Activated T-cell treated with anti-CD3 and anti-CD28 coated beads, Interleukin-2, amount 50 U/mL, for 4 hours (primary cell): ENCODE data around the gene FCHSD2. TPM values are rescaled to one million over a fixed set of nuclear protein-coding genes. Genes with fewer than 3 reads are reported as not detected.
"Not testable (repeated sequence)": the region's sequence is repeated elsewhere in the genome, so short reads cannot be mapped to it uniquely, and the experiment has no call there.

Experiments
- ATAC-seq, 2 donors: fragments of 200-7000 bp; cut with Tn5 transposase; one replicate each; pipeline ENCODE4 v1.10.0; 2021
- DNase-seq: peaks from one replicate; pipeline ENCODE4 v3.0.0-alpha.2; 2020
- H3K27me3 Mint-ChIP-seq: one replicate; pipeline ENCODE4 v1.8.0; 2021; ENCODE audit warnings: low read depth, mixed read lengths
- H3K36me3 Mint-ChIP-seq: one replicate; pipeline ENCODE4 v1.8.0; 2022; ENCODE audit warnings: mixed read lengths; ENCODE audit not compliant: insufficient read depth
- H3K4me1 Mint-ChIP-seq: one replicate; pipeline ENCODE4 v1.8.0; 2021; ENCODE audit warnings: low read depth, mixed read lengths
- H3K4me3 Mint-ChIP-seq: one replicate; pipeline ENCODE4 v1.8.0; 2021; ENCODE audit warnings: mild to moderate bottlenecking, moderate library complexity, mixed read lengths
- H3K9me3 Mint-ChIP-seq: one replicate; pipeline ENCODE4 v1.8.0; 2021; ENCODE audit warnings: mixed read lengths
- total RNA-seq, 3 donors: library from RNA; stranded (reverse); gene quantifications; one replicate each; pipeline ENCODE4 v1.2.1, GENCODE V29; 2021

Gene FCHSD2
- total RNA-seq, 3 donors from 2014 or later = 16.3 to 25.0 (median 20.3) TPM

DNA sequence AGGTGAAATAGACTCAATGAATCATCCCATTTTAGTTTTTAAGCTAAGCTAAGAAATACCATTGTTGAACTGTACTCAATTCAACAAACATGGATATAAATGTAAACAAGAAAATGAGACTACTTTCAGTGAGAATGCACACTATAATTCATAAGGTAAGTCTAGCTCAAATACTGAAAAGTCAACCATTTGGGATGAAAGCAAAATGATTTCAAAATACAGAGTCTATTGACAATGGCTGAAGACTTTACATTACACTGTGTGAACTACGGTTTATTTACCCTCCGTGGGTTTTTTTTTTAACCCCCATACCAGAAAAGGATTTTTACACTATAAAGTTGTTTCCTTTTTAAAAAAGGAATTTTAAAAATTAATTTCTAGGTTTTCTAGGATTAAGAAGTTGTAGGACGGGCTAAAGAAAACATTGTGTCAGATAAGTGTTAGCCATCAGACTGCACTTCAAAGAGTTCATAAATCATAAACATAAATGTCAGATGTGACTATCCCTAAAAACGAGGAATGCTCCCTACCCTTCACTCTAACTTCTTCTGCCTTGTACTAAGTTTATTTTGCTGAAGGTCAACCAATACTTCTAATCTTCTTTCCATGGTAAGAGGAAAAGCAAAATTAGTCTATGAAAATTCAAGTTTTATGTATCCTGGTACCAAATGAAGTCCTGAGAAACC lies 83.0 kb downstream of the FCHSD2 start:
- Mint-ChIP-seq H3K9me3 (no peaks in the 10 kb centered on the region), H3K4me3 (no peak overlapping the region), H3K27me3 (no peaks in the 10 kb centered on the region), H3K36me3 (peaks cover 16% of the 10 kb centered on the region), H3K4me1 (peaks cover 40% of the 10 kb centered on the region)
- DNase-seq (no peak), ATAC-seq (no peak)

DNA sequence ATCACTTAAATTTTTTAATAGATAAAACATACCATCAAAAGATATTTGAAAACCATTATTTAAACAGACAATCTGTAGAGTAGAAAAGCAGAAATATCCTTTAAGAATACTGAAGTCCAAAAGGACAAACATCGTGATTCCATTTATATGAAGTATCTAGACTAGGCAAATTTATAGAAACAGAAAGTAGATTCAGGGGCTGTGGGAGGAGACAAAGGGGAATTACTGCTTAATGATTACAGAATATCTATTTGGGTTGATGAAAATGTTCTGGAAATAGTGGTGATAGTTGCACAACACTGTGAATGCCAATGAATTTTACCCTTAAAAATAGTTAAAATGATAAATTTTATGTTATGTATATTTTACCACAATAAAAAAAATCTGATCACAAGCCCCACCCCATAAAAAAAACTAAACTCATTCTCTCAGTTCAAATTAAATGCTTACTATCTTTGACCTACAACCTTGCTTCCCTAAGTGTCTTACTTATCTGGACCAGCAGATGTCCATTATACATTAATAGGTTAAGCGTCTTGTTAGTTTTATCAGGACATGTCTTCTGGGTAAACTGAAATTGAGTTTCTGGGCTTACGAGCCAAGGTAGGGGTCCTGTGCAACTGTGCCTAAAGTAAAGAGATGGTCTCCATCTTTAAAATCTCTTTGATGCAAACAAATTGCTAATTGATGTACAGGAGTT lies 86.3 kb downstream of the FCHSD2 start:
- Mint-ChIP-seq H3K36me3 (peaks cover 7% of the 10 kb centered on the region), H3K4me1 (peaks cover 25% of the 10 kb centered on the region), H3K27me3 (no peaks in the 10 kb centered on the region), H3K9me3 (no peaks in the 10 kb centered on the region), H3K4me3 (no peak overlapping the region)
- DNase-seq = no peak
- no peak for ATAC-seq

DNA sequence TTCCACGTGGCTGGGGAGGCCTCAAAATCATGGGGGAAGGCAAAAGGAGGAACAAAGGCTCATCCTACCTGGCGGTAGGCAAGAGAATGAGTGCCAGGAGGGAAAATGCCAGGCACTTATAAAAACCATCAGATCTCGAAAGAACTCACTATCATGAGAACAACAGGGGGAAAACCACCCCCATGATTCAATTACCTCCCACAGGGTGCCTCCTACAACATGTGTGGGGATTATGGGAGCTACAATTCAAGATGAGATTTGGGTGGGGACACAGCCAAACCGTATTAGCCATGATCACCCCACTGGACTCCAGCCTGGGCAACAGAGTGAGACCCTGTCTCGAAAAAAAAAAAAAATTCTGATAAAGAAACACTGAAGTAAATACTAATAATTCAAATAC lies 87.1 kb downstream of the FCHSD2 start:
- ATAC-seq = no peak
- Mint-ChIP-seq H3K4me1 (peaks cover 24% of the 10 kb centered on the region), H3K4me3 (no peak overlapping the region), H3K36me3 (peaks cover 3% of the 10 kb centered on the region), H3K27me3 (no peaks in the 10 kb centered on the region), H3K9me3 (no peaks in the 10 kb centered on the region)
- no peak for DNase-seq

DNA sequence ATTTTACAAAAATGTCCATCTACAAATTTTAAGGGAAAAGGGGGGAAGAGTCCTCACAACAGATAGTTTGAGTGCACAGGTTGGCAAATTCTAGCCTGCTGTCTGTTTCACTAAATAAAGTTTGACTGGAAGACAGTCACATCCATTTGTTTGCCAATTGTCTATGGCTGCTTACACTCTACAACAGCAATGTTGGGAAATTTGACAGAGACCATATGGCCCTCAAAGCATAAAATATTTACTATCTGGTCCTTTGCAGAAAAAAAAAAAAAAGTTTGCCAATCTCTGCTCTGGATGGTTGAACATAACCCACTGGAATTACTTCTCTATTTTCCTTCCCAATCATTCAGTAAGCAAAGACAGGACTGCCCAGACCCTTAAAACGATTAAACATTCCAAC lies 88.2 kb downstream of the FCHSD2 start:
- DNase-seq = no peak
- no peak for ATAC-seq
- Mint-ChIP-seq H3K4me1 (peaks cover 25% of the 10 kb centered on the region), H3K27me3 (no peaks in the 10 kb centered on the region), H3K36me3 (peaks cover 3% of the 10 kb centered on the region), H3K9me3 (no peaks in the 10 kb centered on the region), H3K4me3 (no peak overlapping the region)

DNA sequence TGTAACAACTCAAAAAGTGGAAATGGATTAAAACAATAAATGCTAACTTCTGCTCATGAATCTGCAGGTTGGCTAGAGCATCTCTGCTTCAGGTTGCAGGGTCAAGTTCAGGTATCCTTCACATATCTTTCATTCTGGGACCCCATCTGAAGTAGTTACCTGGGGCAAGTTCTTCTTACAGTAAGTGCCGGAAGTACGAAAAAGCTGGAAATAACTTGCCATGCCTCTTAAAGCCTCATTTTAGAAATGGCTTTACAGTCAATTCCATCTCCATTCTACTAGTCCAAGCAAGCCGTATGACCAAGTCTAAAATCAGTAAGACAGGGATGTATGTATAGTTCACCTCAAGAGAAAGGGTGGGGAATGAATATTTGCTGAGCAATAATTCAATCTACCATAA lies 93.7 kb downstream of the FCHSD2 start:
- Mint-ChIP-seq H3K4me3 (peak overlapping the region; percentile 31), H3K27me3 (no peaks in the 10 kb centered on the region), H3K36me3 (no peaks in the 10 kb centered on the region), H3K4me1 (peaks cover 28% of the 10 kb centered on the region), H3K9me3 (no peaks in the 10 kb centered on the region)
- DNase-seq (no peak), ATAC-seq (no peak)

DNA sequence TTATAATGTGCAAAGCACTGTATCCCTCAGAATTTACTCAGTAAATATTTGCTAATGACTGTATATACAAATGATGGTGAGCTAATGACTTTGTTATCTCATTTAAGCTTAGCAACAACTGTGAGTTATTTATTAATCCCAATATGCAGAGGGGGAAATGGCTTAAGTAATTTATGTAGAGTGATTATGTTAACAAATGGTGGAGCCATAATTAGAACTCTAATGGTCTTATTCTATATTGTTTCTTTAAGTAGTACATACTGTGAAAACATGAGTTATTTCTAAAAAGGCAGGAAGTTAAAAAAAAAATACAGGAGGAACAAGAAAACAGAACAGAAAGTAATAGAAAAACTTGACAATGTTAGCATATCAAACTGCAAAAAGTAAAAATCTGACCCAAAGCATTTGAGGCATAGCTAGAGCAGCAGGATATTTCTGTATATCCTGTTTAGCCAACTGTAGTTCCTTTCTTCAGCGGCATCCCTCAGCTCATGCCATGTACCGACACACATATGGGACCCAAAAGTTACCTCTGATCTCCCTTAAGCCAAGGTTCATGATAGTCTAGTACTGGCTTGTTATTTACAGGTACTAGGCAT lies 94.2 kb downstream of the FCHSD2 start:
- Mint-ChIP-seq H3K27me3 (no peaks in the 10 kb centered on the region), H3K4me1 (peaks cover 28% of the 10 kb centered on the region), H3K9me3 (no peaks in the 10 kb centered on the region), H3K4me3 (peak overlapping the region; percentile 31), H3K36me3 (no peaks in the 10 kb centered on the region)
- ATAC-seq (no peak), DNase-seq (no peak)

DNA sequence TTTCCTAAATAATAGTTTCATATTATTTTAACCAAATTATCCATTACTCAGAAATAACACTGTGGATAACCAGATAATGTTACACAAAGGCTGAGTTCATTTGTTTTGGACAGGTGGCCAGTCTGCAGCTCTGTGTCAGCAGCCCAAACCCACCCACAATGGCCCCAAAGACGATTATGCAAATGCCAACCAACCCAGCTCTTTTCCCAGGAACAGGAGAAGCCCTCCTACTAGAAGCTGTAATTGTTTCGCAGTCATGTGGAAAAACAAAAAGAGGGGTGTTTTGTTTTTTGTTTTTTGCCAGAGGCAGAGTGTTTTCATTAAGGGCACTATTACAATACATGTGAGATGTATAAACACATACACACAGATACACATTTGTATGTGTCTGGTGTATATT lies 102.1 kb downstream of the FCHSD2 start:
- ATAC-seq (no peak), DNase-seq (no peak)
- peaks cover 10% of the 10 kb centered on the region for H3K36me3 Mint-ChIP-seq
- peaks cover 21% of the 10 kb centered on the region for H3K4me1 Mint-ChIP-seq
- H3K4me3 Mint-ChIP-seq = no peak overlapping the region
- H3K27me3 Mint-ChIP-seq = no peaks in the 10 kb centered on the region
- no peaks in the 10 kb centered on the region for H3K9me3 Mint-ChIP-seq

DNA sequence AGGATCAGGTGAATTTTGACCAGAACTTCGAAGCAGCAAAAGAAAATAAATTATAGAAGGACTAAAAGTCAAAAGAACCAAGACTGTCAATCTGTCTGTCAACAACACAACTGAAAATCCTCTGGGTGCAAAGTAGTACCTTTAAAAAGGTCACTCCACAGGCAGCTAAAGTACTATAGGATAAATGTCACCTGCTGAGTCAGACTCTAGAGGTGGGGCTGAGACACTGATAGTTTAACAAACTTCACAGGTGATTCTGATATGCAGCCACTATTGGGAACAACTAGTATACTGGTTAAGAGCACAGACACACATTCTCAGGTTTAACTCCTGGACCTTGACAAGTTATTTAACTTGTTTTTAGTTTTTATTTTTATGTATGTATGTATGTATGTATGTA lies 107.3 kb downstream of the FCHSD2 start:
- peaks cover 44% of the 10 kb centered on the region for H3K4me1 Mint-ChIP-seq

DNA sequence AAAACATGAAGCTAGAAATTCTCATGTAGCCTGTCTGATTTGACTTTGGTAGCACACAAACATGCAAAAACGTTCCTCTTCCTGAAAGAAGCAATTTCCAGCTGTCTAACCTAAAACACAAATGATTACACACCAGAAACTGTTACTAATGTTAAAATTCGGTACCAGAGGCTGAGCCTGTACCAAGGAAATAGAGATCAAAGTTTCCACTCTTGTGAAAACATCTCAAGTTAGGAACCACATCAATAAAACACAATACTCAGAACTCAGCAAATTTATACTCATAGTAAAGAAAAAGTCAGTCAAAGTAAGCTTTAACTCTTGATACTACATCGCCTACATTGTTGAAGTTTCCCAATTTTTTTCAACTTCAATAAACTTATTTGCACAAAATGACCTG lies 107.8 kb downstream of the FCHSD2 start:
- ATAC-seq (peak; percentile 93 to 94), DNase-seq (no peak)
- Mint-ChIP-seq H3K36me3 (peaks cover 4% of the 10 kb centered on the region), H3K27me3 (no peaks in the 10 kb centered on the region), H3K9me3 (no peaks in the 10 kb centered on the region), H3K4me1 (peaks cover 48% of the 10 kb centered on the region), H3K4me3 (peak overlapping the region; percentile 48)

More for the DNA sequence above, 107.3 kb downstream of the FCHSD2 start:
- H3K9me3 Mint-ChIP-seq = no peaks in the 10 kb centered on the region
- peaks cover 4% of the 10 kb centered on the region for H3K36me3 Mint-ChIP-seq
- H3K27me3 Mint-ChIP-seq = no peaks in the 10 kb centered on the region
- peak; percentile 77 to 86 for ATAC-seq
- DNase-seq = no peak
- H3K4me3 Mint-ChIP-seq = peak overlapping the region; percentile 31

DNA sequence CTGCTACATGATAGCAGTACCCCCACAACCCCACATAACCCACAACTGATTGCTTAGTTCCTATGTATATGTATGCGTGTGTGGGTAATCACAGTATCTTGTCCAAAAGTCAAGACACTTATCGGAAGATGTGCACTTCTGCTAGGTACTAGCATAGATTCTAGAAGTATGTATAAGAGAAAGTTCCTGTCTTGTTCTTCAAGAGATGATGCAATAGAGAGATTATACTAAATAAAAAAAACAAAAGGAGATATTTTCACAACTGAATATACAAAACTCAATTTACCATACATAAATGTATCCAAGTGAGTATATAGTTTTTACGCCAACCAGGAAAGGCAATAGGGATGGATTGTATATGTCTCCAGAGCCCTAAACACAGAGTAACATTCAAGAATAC lies 112.0 kb downstream of the FCHSD2 start:
- Mint-ChIP-seq H3K27me3 (no peaks in the 10 kb centered on the region), H3K9me3 (peaks cover 19% of the 10 kb centered on the region), H3K36me3 (peaks cover 29% of the 10 kb centered on the region), H3K4me3 (no peak overlapping the region), H3K4me1 (peaks cover 43% of the 10 kb centered on the region)
- ATAC-seq (no peak), DNase-seq (no peak)

DNA sequence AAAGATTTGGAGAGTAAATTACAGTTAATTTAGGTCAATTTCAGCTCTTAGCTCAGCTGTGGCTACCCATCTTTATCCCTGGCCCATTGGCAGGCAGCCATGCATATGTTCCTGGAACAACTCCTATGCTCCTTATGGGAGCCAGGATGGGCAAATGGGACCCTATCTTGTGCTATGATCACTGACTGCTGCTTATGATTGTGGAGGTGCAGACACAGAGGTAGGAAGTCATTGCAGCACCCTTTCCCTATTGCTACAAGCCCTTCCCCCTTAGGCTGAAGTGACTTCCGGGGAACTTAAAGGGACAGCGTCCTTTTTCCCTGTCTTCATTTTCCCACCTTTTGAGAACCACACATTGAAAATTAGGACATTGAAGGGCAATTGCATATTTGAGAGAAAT lies 112.7 kb downstream of the FCHSD2 start:
- H3K4me3 Mint-ChIP-seq = no peak overlapping the region

DNA sequence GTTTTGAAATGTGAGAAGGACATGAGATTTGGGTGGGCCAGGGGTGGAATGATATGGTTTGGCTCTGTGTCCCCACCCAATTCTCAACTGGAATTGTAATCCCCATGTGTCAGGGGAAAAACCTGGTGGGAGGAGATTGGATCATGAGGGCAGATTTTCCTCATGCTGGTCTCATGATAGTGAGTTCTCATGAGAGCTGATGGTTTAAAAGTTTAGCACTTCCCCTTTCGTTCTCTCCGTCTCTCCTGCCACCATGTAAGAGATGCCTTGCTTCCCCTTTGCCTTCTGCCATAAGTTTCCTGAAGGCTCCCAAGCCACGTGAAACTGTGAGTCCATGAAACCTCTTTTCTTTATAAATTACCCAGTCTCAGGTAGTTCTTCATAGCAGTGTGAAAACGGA lies 113.5 kb downstream of the FCHSD2 start:
- no peak for ATAC-seq
- Mint-ChIP-seq H3K9me3 (peaks cover 34% of the 10 kb centered on the region), H3K4me3 (no peak overlapping the region), H3K27me3 (no peaks in the 10 kb centered on the region), H3K36me3 (peaks cover 44% of the 10 kb centered on the region), H3K4me1 (peaks cover 33% of the 10 kb centered on the region)
- DNase-seq = no peak

More for the DNA sequence above, 112.7 kb downstream of the FCHSD2 start:
- no peak for ATAC-seq
- H3K4me1 Mint-ChIP-seq = peaks cover 37% of the 10 kb centered on the region
- peaks cover 26% of the 10 kb centered on the region for H3K9me3 Mint-ChIP-seq
- H3K36me3 Mint-ChIP-seq = peaks cover 36% of the 10 kb centered on the region
- no peaks in the 10 kb centered on the region for H3K27me3 Mint-ChIP-seq
- DNase-seq = no peak

DNA sequence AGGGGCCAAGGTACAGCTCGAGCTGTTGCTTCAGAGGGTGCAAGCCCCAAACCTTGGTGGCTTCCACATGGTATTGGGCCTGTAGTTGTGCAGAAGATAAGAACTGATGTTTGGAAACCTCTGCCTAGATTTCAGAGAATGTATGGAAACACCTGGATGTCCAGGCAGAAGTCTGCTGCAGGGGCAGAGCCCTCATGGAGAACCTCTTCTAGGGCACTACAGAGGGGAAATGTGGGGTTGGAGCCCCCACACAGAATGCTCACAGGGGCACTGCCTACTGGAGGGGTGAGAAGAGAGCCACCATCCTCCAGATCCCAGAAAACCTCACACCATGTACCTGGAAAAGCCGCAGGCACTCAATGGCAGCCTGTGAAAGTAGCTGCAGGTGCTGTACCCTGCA lies 114.3 kb downstream of the FCHSD2 start:
- DNase-seq, ATAC-seq, H3K4me3 Mint-ChIP-seq, H3K27me3 Mint-ChIP-seq: not testable (repeated sequence)
- Mint-ChIP-seq H3K36me3 (peaks cover 49% of the 10 kb centered on the region), H3K9me3 (peaks cover 40% of the 10 kb centered on the region), H3K4me1 (peaks cover 30% of the 10 kb centered on the region)

DNA sequence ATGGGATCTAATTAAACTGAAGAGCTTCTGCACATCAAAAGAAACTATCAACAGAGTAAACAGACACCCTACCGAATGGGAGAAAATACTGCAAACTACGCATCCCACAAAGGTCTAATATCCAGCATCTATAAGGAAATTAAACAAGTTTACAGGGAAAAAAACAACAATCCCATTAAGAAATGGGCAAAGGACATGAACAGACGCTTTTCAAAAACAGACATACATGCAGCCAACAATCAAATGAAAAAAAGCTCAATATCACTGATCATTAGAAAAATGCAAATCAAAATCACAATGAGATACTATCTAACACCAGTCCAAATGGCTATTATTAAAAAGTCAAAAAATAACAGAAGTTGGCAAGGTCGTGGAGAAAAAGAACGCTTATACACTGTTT lies 117.5 kb downstream of the FCHSD2 start:
- Mint-ChIP-seq H3K9me3 (peaks cover 44% of the 10 kb centered on the region), H3K36me3 (peaks cover 54% of the 10 kb centered on the region), H3K27me3 (no peaks in the 10 kb centered on the region), H3K4me3 (no peak overlapping the region), H3K4me1 (peaks cover 16% of the 10 kb centered on the region)
- no peak for DNase-seq
- ATAC-seq = no peak

DNA sequence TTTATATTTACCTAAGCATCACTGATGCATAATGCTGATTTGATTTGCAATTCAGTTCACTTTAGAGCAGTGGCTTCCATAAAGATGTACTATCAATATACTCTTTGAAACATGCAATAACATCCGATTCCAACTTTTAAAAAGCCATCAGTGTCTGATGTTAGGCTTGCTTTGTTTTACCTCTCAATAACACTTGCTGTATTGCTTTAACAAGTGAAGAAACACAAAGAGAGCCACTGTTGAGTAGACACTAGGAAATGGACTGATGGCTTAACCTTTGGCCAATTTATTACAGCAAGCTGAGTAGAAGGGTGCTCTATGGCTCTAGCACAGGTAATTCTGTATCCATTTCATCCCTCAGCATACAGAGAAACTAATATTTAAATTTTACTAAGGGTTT lies 122.1 kb downstream of the FCHSD2 start:
- H3K9me3 Mint-ChIP-seq = peaks cover 24% of the 10 kb centered on the region
- peaks cover 5% of the 10 kb centered on the region for H3K4me1 Mint-ChIP-seq
- H3K27me3 Mint-ChIP-seq = no peaks in the 10 kb centered on the region
- H3K4me3 Mint-ChIP-seq = no peak overlapping the region
- ATAC-seq (no peak), DNase-seq (no peak)
- H3K36me3 Mint-ChIP-seq = peaks cover 25% of the 10 kb centered on the region
